ENCODE data around the gene BCL7A.

The BCL7A gene

GRCh38 chr12:122081083-122081696 is 59.5 kb downstream of the BCL7A start:
- peak overlapping the region; percentile 17 for H3K4me3 ChIP-seq (ENCODE audit: control insufficient read depth, low read depth, low read length)
- TF ChIP-seq CTCF (IDR thresholded peaks at IDR 0.05; ENCODE audit: control insufficient read depth, insufficient read depth, low read depth, low read length, missing control alignments): no peak

GRCh38 chr12:122081697-122082221 is 60.1 kb downstream of the BCL7A start:
- peak overlapping the region; percentile 17 for H3K4me3 ChIP-seq (ENCODE audit: control insufficient read depth, low read depth, low read length)
- no peak for DNase-seq (ENCODE audit: low read depth)
- no peak for TF ChIP-seq CTCF (IDR thresholded peaks at IDR 0.05; ENCODE audit: control insufficient read depth, insufficient read depth, low read depth, low read length, missing control alignments)

More at GRCh38 chr12:122081083-122081696, 59.5 kb downstream of the BCL7A start:
- no peak for DNase-seq (ENCODE audit: low read depth)

GRCh38 chr12:122082621-122083356 is 61.1 kb downstream of the BCL7A start:
- DNase-seq (ENCODE audit: low read depth): no peak
- TF ChIP-seq CTCF (IDR thresholded peaks at IDR 0.05; ENCODE audit: control insufficient read depth, insufficient read depth, low read depth, low read length, missing control alignments): no peak

GRCh38 chr12:122084857-122085405 is 63.2 kb downstream of the BCL7A start:
- no peak for TF ChIP-seq CTCF (IDR thresholded peaks at IDR 0.05; ENCODE audit: control insufficient read depth, insufficient read depth, low read depth, low read length, missing control alignments)
- H3K4me3 ChIP-seq (ENCODE audit: control insufficient read depth, low read depth, low read length): no peak overlapping the region
- no peak for DNase-seq (ENCODE audit: low read depth)

More at GRCh38 chr12:122082621-122083356, 61.1 kb downstream of the BCL7A start:
- H3K4me3 ChIP-seq (ENCODE audit: control insufficient read depth, low read depth, low read length): no peak overlapping the region

- DNase-seq (ENCODE audit: low read depth): no peak
- no peak for TF ChIP-seq CTCF (IDR thresholded peaks at IDR 0.05; ENCODE audit: control insufficient read depth, insufficient read depth, low read depth, low read length, missing control alignments)
These were observed 63.9 kb downstream of the BCL7A start for GRCh38 chr12:122085591-122085990.

GRCh38 chr12:122086116-122086515 is 64.4 kb downstream of the BCL7A start:
- no peak for DNase-seq (ENCODE audit: low read depth)
- no peak for TF ChIP-seq CTCF (IDR thresholded peaks at IDR 0.05; ENCODE audit: control insufficient read depth, insufficient read depth, low read depth, low read length, missing control alignments)
- no peak overlapping the region for H3K4me3 ChIP-seq (ENCODE audit: control insufficient read depth, low read depth, low read length)

More at GRCh38 chr12:122085591-122085990, 63.9 kb downstream of the BCL7A start:
- no peak overlapping the region for H3K4me3 ChIP-seq (ENCODE audit: control insufficient read depth, low read depth, low read length)

Data from AG09309 (cell line).